Measurements from ENCODE around the gene RNF157.
"Not testable (repeated sequence)": the region's sequence is repeated elsewhere in the genome, so short reads cannot be mapped to it uniquely, and the experiment has no call there.

The RNF157 gene

DNA sequence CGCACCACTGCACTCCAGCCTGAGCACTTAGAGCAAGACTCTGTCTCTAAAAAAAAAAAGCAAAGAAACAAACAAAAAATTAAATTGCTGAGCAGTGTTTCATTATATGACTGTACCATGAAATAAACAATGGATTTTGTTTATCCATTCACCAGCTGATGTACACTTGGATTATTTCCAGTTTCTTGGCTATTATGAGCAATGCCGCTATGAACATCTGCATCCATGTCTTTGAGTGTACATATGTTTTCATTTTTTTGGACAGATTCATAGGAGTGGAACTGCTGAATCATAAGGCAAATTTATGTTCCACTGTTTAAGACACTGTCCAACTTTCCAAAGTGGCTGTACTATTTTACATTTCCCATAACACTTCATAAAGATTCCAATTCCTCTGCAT lies 8.0 kb downstream of the RNF157 start:
- no peak for DNase-seq

- not testable (repeated sequence) for DNase-seq
These were observed 13.5 kb downstream of the RNF157 start for GRCh38 chr17:76226749-76227148.

DNA sequence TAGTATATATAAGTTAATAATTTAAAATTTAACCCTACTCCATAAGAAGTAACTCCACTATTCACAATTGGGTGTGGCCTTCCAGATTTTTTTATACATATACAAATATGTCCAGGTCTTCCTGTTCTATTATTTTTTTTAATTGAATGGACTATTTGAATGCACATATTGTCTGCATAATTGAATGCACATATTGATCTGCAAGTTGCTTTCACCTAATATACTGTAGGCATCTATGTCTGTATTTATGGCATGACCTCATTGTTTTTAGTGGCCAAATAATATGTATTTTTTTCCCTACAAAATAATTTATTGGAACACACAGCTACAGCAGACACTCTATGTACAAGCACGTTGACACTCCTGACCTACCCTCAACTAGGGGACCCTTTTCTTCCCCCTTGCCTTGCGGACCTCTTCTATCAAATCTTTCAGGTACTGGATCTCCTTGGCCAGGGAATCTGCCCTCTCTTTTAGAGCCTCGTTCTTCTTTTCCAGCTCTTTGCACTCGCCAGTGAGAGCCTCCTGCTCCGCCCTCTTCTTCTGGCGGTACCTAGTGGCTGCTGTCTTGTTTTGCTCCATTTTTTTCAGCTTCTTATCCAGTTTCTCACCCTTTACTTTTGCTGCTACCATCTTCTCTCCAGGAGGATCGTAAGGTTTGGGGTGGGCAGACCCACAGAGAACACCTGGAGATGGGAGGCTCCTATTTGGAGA lies 14.8 kb downstream of the RNF157 start:
- DNase-seq = not testable (repeated sequence)

DNA sequence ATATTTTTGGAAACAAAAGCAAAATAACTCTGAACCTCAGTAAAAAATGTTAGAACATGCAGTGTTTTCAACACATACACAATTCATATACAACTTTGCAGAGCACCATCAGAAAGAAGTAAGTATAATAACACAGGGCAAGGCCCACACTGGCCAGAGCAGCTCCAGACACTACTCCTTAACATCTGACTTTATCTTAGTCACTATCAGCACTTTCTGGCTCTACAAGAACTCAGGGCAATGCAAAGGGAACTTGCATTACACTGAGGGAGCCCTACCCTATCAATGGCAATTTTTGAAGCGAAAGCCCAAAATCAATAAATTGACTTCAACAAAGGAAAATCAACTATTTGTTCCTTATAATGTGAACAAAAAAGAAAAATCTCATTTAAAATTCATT lies 16.5 kb downstream of the RNF157 start:
- DNase-seq = no peak

GRCh38 chr17:76219670-76220383 lies 20.5 kb downstream of the RNF157 start:
- DNase-seq = no peak

DNA sequence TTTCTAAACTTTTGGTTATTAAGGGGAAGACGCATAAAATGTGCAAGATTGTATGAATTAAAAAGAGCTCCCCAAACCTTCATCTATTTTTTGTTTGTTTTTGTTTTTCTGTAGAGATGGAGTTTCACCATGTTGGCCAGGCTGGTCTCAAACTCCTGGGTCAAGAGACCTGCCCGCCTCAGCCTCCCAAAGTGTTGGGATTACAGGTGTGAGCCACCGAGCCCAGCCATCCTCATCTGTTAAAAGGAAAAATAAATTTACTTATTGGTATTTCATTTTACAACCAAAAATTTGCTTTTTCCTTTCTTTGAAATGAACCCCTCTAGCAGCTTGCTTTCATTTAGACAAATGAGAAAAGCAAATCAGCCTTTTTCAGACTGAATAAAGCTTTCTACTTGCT lies 23.2 kb downstream of the RNF157 start:
- DNase-seq = no peak

DNA sequence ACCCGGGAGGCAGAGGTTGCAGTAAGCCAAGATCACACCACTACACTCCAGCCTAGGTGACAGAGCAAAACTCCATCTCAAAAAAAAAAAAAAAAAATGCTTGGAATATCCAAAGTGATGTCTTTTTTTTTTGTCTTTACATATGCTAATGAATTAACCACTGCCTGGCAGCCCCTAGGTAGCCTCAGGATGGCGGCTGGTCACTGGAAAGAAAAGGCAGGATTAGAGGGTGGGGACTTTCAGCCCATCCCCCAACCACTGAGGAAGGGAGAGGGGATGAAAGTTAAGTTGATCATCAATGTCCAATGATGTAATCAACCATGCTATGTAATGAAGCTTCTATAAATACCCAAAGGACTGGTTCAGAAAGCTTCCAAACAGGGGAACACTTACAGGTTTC lies 26.8 kb downstream of the RNF157 start:
- DNase-seq = no peak

- no peak for DNase-seq
These were observed 32.2 kb downstream of the RNF157 start for GRCh38 chr17:76208120-76208519.

GRCh38 chr17:76207275-76208059 lies 32.8 kb downstream of the RNF157 start:
- no peak for DNase-seq

DNA sequence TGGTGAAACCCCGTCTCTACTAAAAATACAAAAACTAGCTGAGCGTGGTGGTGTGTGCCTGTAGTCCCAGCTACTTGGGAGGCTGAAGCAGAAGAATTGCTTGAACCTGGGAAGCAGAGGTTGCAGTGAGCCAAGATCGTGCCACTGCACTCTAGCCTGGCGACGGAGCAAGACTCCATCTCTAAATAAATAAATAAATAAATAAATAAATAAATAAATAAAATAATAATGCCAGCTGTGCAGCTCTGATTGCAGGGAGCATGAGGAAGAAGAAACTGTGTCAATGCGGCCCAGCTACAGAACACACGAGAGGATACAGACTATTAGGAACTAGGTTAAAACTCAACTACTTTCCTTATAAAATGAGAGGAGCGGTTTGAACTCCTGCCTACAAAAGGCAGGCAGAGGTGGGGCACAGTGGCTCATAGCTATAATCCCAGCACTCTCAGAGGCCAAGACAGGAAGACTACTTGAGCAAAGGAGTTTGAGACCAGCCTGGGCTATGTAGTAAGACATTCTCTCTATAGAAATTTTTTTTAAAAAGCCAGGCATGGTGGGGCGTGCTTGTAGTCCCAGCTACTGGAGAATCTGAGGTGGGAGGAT lies 34.6 kb downstream of the RNF157 start:
- DNase-seq = not testable (repeated sequence)

GRCh38 chr17:76204277-76204676 lies 36.0 kb downstream of the RNF157 start:
- DNase-seq = peak; percentile 44

GRCh38 chr17:76200354-76200753 lies 39.9 kb downstream of the RNF157 start:
- no peak for DNase-seq

DNA sequence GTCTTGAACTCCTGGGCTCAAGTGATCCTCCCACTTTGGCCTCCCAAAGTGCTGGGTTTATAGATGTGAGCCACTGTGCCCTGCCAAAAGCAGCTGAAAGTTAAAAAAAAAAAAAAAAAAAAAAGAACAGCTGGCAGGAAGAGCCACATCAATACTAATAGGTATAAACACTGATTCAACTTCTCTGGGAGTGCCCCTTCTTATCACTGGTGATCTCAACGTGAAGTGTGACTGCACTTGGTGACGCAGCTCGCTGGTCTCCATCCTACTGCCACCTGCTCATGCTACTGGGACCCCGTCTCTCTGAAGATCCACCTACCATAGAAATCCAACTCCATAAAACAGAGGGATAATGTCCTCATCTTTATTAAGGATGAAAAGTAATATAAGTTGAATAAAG lies 40.8 kb downstream of the RNF157 start:
- DNase-seq = no peak

DNA sequence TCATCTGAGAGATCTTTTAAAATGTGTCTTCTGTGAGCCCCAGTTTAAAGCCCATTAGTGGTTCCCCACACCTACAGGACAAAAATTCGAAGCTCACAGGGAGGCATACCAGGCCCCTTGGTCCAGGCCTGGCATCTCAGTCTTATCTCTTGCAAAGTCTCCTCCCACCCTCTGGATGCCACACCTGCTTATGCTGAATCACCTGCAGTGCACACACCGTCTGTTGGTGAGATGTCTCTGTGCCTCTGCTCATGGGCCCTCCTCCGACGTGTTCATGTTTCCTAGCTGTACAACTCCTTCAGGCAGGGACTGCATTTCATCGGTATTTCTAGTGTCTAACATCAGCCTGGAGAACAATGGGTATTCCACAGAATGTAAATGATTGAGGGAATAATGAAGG lies 41.6 kb downstream of the RNF157 start:
- DNase-seq = no peak

DNA sequence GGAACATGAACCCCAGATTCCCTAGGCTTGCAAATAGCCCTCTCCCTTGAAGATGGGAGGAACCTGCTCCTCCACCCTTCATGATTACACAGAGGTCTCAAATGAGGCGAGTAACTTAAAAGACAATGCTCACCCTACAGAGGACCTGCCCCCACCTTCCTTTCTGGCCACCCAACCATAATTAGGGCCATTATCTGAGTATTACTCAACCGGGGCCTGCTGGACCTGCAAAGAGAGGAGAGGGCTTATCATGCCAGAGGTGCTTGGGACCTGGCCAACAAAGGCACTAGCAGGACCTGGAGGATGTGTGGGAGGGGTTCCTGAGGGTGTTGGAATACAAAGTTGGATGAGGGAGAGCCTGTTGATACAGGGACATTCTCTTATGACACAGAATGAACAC lies 42.4 kb downstream of the RNF157 start:
- peak; percentile 44 for DNase-seq

DNA sequence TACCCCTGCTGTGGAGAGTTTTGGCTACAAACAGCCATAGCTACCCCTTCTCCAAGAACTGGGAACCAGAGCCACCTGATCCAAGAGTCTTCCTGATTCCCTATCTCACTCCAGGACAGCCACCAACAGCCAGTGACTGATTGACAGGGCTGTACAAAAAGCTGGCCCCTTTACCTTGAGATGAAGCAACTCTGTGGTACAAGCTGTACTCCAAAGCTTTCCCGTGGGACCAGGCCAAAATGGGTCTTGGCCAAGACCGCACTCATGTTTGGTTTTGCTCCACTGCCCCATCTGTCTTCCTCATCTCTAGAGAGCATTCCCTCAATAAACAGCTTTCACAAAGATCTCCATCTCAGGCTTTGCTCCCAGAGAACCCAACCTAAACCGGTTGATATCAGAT lies 43.6 kb downstream of the RNF157 start:
- no peak for DNase-seq

DNA sequence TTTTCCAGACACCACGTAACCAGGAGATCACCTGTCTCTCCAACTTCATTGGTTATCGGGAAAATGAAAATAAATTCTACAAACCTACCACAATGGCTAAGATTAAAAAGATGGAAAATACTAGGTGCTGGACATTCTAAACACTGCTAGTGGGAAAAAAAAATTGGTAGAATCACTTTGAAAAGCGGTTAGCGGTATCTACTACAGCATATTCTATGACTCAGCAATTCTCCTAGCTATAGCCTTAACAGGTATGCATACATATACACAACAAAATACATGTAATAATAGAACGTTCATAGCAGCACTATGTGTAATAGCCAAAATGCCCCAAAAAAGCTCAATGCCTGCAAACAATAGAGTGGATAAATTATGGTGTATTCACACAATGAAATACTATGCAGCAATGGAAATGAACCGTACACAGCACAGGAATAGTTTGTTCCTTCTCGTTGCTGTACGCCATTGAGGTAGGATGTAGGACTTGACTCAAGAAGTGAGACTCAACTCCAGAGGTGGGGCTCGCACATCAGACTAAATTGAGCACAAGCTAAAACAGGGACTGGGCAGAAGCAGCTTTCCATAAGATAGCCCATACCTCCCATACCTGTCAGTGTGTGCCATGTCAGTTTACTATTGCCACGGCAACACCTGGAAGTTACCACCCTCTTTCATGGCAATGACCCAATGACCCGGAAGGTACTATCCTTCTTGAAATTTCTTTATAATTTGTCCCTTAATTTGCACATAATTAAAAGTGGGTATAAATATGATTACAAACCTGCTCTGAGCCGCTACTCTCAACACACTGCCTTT lies 44.8 kb downstream of the RNF157 start:
- DNase-seq = no peak

DNA sequence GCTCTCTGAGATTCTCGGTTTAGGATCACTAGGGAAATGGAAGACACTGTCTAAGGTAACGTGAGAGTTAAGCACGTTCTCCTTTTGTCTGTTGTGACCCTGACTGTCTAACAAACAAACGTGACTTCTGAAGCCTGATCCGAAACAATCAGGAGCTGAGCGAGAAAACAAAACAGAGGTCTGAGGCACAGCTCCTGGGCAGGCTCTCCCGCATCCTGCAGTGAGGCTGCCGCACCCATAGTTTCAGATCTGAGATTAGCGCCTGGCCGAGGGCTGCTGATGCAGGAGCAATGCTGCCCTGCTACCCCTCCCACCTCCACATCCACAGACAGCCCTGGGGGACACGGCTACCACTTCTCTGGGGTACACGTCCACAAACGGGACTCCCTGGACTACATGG lies 46.7 kb downstream of the RNF157 start:
- no peak for DNase-seq

- DNase-seq = no peak
These were observed 48.4 kb downstream of the RNF157 start for GRCh38 chr17:76191896-76192295.

- no peak for DNase-seq
These were observed 50.6 kb downstream of the RNF157 start for GRCh38 chr17:76189741-76190140.

DNA sequence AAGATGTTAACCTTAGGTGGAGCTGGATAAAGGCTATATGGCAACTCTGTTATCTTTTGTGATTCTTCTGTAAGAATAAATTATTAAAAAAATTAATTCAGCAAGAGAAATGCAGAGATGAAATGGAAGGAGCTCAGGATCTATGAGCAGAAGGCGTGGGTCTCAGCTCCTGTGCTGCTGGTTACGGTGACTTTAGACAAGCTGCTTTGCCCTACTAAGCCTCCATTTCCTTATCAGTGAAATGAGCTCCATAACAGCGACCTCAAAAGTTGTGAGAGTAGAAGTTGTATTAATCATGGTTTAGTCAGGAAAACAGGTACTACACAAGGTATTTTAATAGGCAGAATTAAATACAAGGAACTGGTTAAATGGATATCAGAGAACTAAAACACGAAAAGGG lies 51.0 kb downstream of the RNF157 start:
- DNase-seq = no peak

DNA sequence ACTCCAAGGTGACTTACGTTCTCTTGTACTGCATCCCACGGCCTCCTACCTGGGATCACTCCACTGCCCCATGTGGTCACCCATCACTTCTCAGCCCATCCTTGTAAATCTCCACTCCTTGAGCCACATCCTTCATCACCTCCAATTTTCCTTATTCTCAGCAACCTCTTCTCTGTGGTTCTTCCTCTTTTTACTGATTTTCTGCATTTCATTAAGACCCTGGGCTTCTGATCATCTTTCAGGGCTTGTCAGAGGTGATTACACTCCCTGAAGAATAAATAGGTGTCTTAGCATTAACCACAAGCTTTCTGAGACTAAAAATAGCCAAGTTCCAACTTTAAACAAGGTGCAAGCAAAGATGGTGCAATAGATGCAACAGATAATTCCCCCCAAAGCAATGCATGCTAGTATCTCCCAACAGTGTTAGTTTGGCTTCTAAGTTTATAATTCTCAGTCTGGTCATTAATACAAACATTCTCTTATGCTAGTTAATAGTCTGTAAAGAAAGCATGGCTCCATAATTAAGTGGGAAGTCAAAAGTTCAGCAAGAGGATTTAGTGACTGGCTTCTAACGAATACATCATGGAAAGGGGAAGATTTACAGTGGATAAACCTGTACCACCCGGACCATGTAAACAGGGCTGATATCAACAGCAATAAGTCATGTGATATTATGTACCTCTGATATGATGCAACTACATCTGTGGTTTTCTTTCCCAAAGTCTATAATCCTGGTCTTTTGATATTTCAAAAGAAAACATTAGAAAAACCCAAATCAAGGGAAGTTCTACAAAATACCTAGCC lies 51.9 kb downstream of the RNF157 start:
- no peak for DNase-seq
